HG03457 (cell line): Measurements from ENCODE around the gene TMIGD3.

Experiments used
- ATAC-seq: cut with Tn5 transposase; IDR thresholded peaks from one replicate; pipeline ENCODE4 v1.9.1; 2021; ENCODE audit warnings: moderate number of reproducible peaks; ENCODE audit not compliant: unreplicated experiment

Gene TMIGD3

GRCh38 chr1:111509997-111510375 lies 6.6 kb upstream of the TMIGD3 start:
- no peak for ATAC-seq

DNA sequence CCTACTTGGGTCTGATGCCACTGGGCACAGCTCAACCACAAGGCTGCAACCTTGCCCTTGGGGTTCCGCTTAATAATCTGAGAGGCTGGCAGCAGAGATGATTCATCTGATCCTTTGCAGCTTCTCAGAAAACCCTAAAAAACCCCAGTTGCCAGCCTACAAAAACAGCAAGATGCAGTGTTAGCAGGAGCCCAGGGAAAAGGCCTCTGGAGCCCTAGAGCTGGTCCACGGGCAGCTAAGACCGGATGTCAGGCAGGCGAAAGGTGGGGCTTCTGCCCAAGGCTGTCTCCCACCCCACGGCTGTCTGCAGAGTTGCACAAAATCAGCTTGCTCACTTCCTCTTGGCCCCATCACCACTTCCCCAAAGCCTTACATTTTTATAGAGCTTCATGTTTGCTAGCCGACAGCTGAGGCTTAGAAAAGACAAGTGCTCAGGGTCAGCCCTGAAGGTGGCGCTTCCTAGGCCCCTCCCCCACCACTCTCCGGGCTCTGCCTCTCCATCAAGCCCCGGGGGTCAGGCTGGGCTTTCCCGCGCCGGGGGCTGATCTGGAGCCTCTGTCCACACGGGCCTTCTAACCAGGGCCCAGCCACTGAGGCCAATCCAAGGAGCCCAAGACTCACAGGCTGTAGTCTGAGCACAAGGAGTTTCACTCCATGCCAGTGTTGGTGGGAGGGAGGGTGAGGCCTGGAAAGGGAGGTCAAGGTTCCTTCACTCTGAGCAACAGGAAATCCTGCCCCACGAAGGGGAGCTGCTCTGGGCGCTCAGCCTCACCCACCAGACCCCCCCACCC lies 4.2 kb upstream of the TMIGD3 start:
- ATAC-seq, result peak; percentile 35

DNA sequence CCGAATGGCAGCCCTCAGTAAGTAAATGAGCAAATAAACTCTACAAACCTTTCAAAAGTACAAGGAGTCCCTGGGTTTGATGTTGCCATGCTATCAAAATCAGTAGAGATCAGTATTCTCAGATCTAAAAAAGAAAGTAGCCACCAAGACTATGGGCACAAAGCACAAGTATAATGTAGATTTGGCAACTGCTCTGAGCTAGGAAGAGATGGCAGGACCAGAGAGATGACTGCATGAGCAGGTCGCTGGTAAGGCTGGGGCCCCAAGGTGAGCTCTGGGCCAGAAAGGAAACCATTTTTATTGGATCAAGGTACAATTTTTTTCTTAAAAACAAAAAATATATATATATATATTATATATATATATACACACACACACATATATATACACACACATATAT lies 3.1 kb upstream of the TMIGD3 start:
- no peak for ATAC-seq

GRCh38 chr1:111505641-111506119 lies 2.2 kb upstream of the TMIGD3 start:
- ATAC-seq, result peak; percentile 49

GRCh38 chr1:111504097-111504496 lies 664 bp upstream of the TMIGD3 start:
- no peak for ATAC-seq

DNA sequence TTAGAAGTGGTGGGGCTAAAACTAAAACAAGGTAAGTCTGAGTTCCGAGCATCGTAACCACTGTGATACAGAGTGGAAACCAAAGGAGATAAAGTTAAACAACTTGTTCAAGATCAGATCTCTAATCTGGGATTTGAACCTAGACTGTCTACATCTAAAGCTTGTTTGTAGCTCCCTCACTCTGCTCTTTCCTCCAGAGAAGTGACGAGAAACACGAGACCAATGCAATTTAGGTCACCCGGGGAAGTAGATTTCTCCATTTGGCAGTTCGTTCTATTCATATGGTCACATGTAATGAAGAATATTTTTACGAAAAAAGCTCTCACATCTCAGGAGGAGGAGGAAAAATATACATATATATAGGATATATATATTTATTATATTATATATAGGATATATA lies 1.8 kb downstream of the TMIGD3 start:
- no peak for ATAC-seq

DNA sequence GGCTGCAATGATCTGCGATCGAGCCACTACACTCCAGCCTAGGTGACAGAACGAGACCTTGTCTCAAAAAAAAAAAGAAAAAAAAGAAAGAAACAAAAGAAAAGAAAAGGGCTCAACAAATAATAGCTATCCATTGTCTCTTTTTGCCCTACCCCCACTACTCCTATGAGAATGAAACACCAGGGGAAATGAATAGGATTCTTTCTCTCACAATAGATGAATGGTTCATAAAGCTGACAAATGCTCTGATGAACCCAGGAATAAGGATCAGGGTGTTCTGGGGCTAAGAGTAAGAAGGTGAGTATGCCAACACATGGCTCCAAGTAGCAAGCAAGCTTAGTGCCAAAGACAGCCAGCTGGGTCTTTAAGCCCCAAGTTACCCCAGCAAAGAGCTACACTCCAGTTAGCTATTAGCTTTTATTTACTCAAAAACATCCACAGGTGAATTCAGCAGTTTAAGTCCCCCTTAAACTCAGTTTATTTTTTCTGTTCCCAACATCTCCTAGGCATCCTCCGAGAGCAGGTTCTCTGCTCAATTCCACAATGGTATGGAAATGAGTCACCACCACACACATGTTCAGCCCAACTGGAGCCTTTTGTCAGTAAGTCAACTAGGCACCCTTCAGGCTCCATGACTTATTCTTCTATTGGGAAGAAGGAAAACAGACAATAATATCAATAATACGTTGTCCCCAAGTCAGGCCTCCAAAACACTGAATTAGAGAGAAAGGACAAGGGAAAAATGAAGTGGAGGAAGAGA lies 4.2 kb downstream of the TMIGD3 start:
- no peak for ATAC-seq

DNA sequence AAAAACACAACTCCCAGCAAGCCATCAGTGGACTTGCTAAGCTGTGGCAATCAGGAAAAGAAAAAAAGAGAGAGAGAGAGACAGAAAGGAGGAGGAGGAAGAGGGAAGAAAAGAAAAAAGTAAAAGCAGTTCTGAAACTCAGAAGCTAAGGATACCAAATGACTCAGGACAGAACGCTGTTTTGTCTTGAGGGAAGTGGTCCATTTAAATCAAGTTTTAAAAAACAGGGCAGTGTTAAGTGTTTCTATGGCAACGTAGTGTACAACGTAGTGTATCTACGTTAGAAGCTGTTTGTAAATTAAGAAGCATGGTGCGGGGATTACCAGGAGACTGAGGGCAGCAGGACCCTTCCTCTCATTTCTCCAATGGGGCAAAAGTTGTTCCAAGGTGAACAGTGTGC lies 5.8 kb downstream of the TMIGD3 start:
- no peak for ATAC-seq

GRCh38 chr1:111496398-111496797 lies 7.0 kb downstream of the TMIGD3 start:
- ATAC-seq, result no peak

DNA sequence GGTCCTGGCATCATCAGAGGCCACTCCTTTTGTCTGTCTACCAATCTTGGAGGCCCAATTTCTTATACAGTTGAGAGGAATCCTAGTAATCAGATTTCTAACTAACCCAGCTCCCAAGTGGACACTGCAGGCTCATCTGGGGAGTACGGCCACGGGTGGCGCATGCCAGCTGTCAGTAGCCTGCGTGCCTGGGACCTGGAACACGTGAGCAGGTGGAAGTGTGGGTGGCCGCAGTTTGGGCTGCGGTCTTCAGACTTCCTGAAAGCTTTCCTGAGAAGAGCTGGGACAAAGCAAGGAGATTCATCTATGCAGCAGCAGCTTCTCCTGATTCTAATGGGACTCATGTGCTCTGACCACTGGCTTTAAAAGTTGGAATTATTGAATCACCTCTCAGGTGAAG lies 12.4 kb downstream of the TMIGD3 start:
- no peak for ATAC-seq

GRCh38 chr1:111490220-111490619 lies 13.2 kb downstream of the TMIGD3 start:
- no peak for ATAC-seq

- no peak for ATAC-seq
Measured at GRCh38 chr1:111489604-111490003, 13.8 kb downstream of the TMIGD3 start.

GRCh38 chr1:111488669-111489068 lies 14.8 kb downstream of the TMIGD3 start:
- no peak for ATAC-seq

- no peak for ATAC-seq
Measured at GRCh38 chr1:111487133-111487532, 16.3 kb downstream of the TMIGD3 start.

DNA sequence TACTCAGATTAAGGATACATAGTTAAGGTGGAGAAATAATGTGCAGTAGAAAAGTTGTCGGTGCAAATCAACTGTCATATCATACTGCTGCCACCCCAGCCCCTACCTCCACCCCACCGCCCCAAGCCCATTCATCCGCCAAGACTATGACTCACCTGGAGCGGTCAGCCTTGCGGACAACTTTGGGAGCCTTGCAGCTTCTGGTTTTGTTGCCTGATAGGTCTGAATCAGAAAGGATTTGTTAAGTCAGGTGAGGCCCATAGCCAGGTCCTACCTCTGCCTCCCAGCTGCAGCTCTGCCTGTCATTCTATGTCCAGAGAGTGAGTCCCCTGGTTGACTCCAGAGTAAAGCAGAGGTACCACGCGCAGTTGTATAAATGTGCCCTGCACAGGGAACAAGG lies 17.0 kb downstream of the TMIGD3 start:
- ATAC-seq, result no peak

GRCh38 chr1:111484391-111485026 lies 18.9 kb downstream of the TMIGD3 start:
- no peak for ATAC-seq

DNA sequence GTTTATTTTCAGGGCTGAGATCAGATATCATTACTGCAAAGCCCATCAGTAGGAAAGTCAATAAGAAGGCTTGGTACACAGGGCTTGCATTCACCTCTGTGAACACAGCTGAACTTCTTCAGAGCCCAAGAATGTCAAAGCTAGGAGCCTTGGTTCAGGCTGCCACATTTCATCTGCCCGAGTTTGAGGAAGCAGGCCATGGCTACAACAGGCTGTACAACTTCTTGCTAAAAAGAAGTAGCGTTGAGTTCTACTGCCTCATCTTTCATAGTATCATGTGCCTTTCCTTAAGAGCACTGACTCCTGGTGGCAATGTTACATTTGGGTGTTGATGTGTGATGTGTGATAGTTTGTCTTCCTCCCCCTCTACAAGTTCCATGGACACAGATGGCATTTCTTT lies 19.6 kb downstream of the TMIGD3 start:
- no peak for ATAC-seq

DNA sequence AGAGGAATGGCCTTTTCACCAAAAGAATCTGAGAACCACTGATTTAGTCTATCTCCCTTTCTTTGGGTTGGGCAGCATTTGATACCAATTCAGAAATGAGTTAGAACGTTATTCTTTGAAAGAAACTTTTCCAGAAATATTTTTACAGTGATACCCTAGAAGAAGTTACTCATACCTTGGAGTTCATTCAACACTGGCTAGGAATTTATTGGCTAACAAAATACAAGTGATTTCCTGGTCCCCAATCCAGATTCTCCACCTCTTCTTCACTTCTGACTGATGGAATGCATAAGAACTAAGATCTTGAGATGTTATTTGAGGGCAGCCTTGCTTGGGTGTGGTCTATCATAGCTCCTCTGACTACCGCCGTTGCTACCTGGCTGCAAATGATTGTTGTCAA lies 20.3 kb downstream of the TMIGD3 start:
- ATAC-seq, result no peak

- ATAC-seq, result no peak
Measured at GRCh38 chr1:111481387-111482221, 21.8 kb downstream of the TMIGD3 start.

DNA sequence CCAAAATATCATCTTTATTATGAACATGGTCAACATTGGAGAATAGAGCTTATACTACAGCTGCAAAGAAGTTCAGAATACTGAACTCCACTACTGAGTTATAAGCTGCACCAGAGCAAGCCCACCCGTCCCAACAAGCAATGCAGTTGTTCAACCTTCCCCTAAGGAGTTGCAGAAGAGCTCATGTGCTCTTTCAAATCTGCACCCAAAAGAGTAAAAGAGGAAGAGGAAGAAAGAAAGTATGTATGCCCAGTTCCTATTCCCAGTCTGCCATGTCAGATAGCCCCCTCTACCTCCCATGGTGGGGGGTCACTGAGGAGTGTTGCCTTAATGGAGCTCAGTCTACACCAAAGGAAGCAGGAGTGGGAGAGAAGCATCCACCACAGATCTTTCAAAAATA lies 22.8 kb downstream of the TMIGD3 start:
- ATAC-seq, result no peak

- no peak for ATAC-seq
Measured at GRCh38 chr1:111476761-111477309, 26.6 kb downstream of the TMIGD3 start.
